ENCODE results near the gene RALGDS. TPM values are rescaled to one million over a fixed set of nuclear protein-coding genes. Genes with fewer than 3 reads are reported as not detected.

The RALGDS gene
- total RNA-seq, 2 donors from 2014 or later: 28.0 to 30.7 TPM

DNA sequence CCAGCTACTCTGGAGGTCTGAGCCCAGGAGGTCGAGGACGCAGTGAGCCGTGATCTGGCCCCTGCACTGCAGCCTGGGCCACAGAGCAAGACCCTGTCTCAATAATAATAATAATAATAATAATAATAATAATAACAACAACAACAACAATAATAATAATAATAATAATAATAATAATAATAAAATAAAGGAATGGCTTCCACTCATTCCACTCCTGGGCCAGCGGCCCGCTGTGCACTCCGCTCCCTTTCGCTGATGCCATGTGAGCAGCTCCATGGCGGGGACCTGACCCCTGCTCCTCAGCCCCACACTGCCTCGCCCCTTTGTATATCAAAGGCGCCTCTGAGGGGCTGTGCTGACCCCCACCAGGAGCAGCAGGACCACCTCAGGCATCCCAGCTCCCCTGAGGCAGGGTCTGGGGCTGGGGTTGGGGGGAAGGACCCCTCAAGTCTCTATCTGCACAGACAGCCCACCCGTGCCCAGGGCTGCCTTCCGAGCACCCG lies 22.6 kb upstream of the RALGDS start:
- Histone ChIP-seq H3K4me1 (ENCODE audit: control insufficient read depth, insufficient read depth, low read length) (peaks cover 9% of the 10 kb centered on the region), H3K9me3 (ENCODE audit: control insufficient read depth, low read length) (no peaks in the 10 kb centered on the region), H3K27ac (ENCODE audit: low read depth, low read length) (peak overlapping the region; percentile 90), H3K4me3 (ENCODE audit: low read length) (no peak overlapping the region), H3K9ac (ENCODE audit: extremely low read depth, low read length, poor library complexity, severe bottlenecking) (peak overlapping the region; percentile 55), H3K36me3 (ENCODE audit: control insufficient read depth, insufficient read depth, low read length) (peaks cover 5% of the 10 kb centered on the region), H3K27me3 (ENCODE audit: control insufficient read depth, insufficient read depth, low read length, poor library complexity, severe bottlenecking) (no peaks in the 10 kb centered on the region)
- DNase-seq: no peak
- WGBS, 2 experiments (ENCODE audit: insufficient coverage in 1 of 2, insufficient read length in 1 of 2): 87 to 92% methylated on average over 7 to 12 of the region's 13 CpGs
- peaks cover 23% of the 10 kb centered on the region for H3K4me1 Mint-ChIP-seq
- H3K27ac Mint-ChIP-seq: peak overlapping the region; percentile 87
- H3K4me3 Mint-ChIP-seq: peak overlapping the region; percentile 54
- H3K27me3 Mint-ChIP-seq (ENCODE audit: insufficient read depth): no peaks in the 10 kb centered on the region
- TF ChIP-seq, protein P1, sequence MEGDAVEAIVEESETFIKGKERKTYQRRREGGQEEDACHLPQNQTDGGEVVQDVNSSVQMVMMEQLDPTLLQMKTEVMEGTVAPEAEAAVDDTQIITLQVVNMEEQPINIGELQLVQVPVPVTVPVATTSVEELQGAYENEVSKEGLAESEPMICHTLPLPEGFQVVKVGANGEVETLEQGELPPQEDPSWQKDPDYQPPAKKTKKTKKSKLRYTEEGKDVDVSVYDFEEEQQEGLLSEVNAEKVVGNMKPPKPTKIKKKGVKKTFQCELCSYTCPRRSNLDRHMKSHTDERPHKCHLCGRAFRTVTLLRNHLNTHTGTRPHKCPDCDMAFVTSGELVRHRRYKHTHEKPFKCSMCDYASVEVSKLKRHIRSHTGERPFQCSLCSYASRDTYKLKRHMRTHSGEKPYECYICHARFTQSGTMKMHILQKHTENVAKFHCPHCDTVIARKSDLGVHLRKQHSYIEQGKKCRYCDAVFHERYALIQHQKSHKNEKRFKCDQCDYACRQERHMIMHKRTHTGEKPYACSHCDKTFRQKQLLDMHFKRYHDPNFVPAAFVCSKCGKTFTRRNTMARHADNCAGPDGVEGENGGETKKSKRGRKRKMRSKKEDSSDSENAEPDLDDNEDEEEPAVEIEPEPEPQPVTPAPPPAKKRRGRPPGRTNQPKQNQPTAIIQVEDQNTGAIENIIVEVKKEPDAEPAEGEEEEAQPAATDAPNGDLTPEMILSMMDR (conservative IDR thresholded peaks at IDR 0.05): no peak
- peaks cover 1% of the 10 kb centered on the region for H3K36me3 Mint-ChIP-seq (ENCODE audit: low read depth)
- H3K9me3 Mint-ChIP-seq: no peaks in the 10 kb centered on the region

DNA sequence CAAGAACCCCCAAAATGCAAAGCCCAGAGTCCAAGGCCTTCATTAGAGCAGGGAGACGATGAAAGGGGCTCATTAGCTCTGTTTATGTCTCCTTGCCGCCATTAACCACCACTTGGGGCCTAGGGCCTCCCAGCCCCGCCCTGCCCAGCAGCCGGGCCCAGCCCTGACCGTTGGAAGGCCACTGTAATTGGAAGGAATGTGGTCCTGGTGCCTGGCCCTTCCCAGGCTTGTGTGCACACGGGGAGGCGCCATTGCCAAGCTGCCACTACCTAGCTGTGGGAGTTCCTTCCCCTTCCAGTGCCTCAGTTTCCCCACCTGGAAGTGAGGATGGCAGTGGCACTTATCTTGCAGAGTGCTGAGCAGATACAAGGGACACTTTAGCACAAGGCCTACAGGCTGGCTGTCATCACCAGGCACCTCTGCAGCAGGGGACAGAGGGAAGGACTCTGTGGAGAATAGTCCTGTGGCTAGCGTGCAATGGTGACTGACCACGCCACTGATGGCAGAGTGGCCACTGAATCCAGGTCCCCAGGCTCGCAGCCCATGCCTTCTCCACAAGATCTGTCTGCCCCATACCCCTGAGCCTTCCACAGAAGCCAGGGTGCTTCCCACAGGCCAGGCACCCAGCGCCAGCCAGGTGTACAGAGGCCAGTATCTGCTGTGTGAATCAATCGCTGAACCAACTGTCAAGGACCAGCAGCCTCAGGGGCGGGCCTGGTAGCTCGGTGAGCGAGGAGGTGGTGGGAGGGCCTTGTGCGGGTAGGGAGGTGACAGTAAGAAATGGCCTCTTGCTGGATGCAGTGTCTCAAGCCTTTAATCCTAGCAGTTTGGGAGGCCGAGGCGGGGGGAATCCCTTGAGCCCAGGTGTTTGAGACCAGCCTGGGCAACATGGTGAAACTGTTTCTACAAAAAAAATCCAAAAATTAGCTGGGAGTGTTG lies 21.9 kb upstream of the RALGDS start:
- no peak overlapping the region for H3K4me3 ChIP-seq (ENCODE audit: low read length)
- H3K36me3 ChIP-seq (ENCODE audit: control insufficient read depth, insufficient read depth, low read length): peaks cover 5% of the 10 kb centered on the region
- 82 to 83% methylated on average over 12 to 18 of the region's 18 CpGs for WGBS, 2 experiments (ENCODE audit: insufficient coverage in 1 of 2, insufficient read length in 1 of 2)
- H3K27ac ChIP-seq (ENCODE audit: low read depth, low read length): no peak overlapping the region
- H3K4me1 ChIP-seq (ENCODE audit: control insufficient read depth, insufficient read depth, low read length): peaks cover 9% of the 10 kb centered on the region
- H3K4me1 Mint-ChIP-seq: peaks cover 20% of the 10 kb centered on the region
- no peaks in the 10 kb centered on the region for H3K9me3 Mint-ChIP-seq
- H3K9ac ChIP-seq (ENCODE audit: extremely low read depth, low read length, poor library complexity, severe bottlenecking): no peak overlapping the region
- no peak overlapping the region for H3K27ac Mint-ChIP-seq
- DNase-seq: no peak
- no peaks in the 10 kb centered on the region for H3K27me3 Mint-ChIP-seq (ENCODE audit: insufficient read depth)
- TF ChIP-seq, protein P1 (conservative IDR thresholded peaks at IDR 0.05): no peak
- H3K4me3 Mint-ChIP-seq: no peak overlapping the region
- no peaks in the 10 kb centered on the region for H3K27me3 ChIP-seq (ENCODE audit: control insufficient read depth, insufficient read depth, low read length, poor library complexity, severe bottlenecking)
- peaks cover 1% of the 10 kb centered on the region for H3K36me3 Mint-ChIP-seq (ENCODE audit: low read depth)
- H3K9me3 ChIP-seq (ENCODE audit: control insufficient read depth, low read length): no peaks in the 10 kb centered on the region

DNA sequence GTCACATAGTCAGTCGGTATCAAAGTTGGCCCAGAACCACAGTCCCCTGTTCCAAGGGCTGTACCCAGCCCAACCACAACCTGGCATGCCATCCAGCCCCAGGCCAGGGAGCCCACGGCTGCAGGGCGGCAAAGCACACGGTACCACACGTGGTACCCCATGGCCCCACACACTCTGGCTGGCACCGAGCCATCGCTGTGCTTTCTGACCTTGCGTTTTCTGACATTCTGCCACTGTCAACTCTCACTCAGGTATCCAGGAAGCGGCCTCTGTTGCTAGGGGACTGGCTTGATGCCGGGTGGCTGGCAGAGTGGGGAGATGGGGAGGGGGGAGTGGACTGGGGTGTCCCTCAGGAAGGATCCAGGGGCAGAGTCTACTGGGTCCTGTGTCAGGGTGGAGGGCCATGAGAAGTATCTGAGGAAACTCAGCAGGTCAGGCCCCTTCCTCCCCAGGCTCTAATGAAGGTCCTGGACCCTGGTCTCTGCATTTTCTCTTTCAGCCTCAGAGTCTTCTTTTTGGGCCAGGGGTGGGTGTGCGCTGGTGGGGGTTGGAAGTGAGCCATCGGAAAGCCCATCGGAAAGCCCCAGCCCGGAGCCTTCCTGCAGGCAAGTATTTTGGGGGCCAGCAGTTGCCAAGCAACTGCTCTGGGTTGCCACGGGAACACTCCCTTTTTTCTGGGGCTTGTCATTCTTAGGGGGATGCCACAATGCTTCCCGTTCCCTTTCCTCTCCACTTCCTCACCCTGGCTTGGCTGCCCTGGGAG lies 21.0 kb upstream of the RALGDS start:
- Mint-ChIP-seq H3K36me3 (ENCODE audit: low read depth) (peaks cover under 1% of the 10 kb centered on the region), H3K4me3 (no peak overlapping the region), H3K9me3 (no peaks in the 10 kb centered on the region), H3K4me1 (peaks cover 10% of the 10 kb centered on the region), H3K27ac (no peak overlapping the region), H3K27me3 (ENCODE audit: insufficient read depth) (no peaks in the 10 kb centered on the region)
- H3K27ac ChIP-seq (ENCODE audit: low read depth, low read length): no peak overlapping the region
- H3K4me3 ChIP-seq (ENCODE audit: low read length): no peak overlapping the region
- TF ChIP-seq, protein P1 (conservative IDR thresholded peaks at IDR 0.05): no peak
- DNase-seq: no peak
- H3K9ac ChIP-seq (ENCODE audit: extremely low read depth, low read length, poor library complexity, severe bottlenecking): no peak overlapping the region
- H3K27me3 ChIP-seq (ENCODE audit: control insufficient read depth, insufficient read depth, low read length, poor library complexity, severe bottlenecking): no peaks in the 10 kb centered on the region
- peaks cover 5% of the 10 kb centered on the region for H3K36me3 ChIP-seq (ENCODE audit: control insufficient read depth, insufficient read depth, low read length)
- H3K4me1 ChIP-seq (ENCODE audit: control insufficient read depth, insufficient read depth, low read length): peaks cover 9% of the 10 kb centered on the region
- WGBS, 2 experiments (ENCODE audit: insufficient coverage in 1 of 2, insufficient read length in 1 of 2): 93 to 95% methylated on average over 4 to 16 of the region's 16 CpGs
- H3K9me3 ChIP-seq (ENCODE audit: control insufficient read depth, low read length): no peaks in the 10 kb centered on the region
